HepG2 (cell line): ENCODE results near the gene TEFM.

Experiments used
- ARNT2 ChIP-seq: sonication (generic); formaldehyde crosslinking; IDR thresholded peaks from 2 replicates; pipeline ENCODE4 v1.8.0; 2022; ENCODE audit warnings: mild to moderate bottlenecking, low read depth, missing genetic modification reagents, moderate library complexity
- CTCF ChIP-seq: sonication (generic); formaldehyde crosslinking; IDR thresholded peaks from 2 replicates; pipeline ENCODE4 v1.5.0; 2020; ENCODE audit warnings: mild to moderate bottlenecking, missing genetic modification reagents, moderate library complexity
- ETS1 ChIP-seq: sonication (generic); formaldehyde crosslinking; IDR thresholded peaks from 2 replicates; pipeline ENCODE4 v1.4.0; 2020; ENCODE audit warnings: missing genetic modification reagents
- HNRNPH1 ChIP-seq: fragments of 200-400 bp; formaldehyde crosslinking; optimal IDR thresholded peaks from 2 replicates; pipeline ENCODE3; 2017; ENCODE audit warnings: mild to moderate bottlenecking, low read depth, low read length
- KLF15 ChIP-seq: sonication (generic); formaldehyde crosslinking; IDR thresholded peaks from 2 replicates; pipeline ENCODE4 v1.8.1; 2023; ENCODE audit warnings: borderline replicate concordance, mild to moderate bottlenecking, inconsistent platforms, missing genetic modification reagents, mixed read lengths
- MAFK ChIP-seq, 2 experiments: IDR thresholded peaks in 1 of 2; conservative IDR thresholded peaks in 1 of 2; 2 replicates each; pipeline ENCODE4 v1.6.1; 2011; ENCODE audit warnings: improper control_type of control experiment in 2 of 2, low read length in 2 of 2
- NFE2L1 ChIP-seq: sonication (generic); formaldehyde crosslinking; IDR thresholded peaks from 2 replicates; pipeline ENCODE4 v1.4.0; 2020; ENCODE audit warnings: missing genetic modification reagents, mild to moderate bottlenecking, borderline replicate concordance
- NFKB2 ChIP-seq: sonication (generic); formaldehyde crosslinking; IDR thresholded peaks from 2 replicates; pipeline ENCODE4 v1.4.0; 2020; ENCODE audit warnings: missing genetic modification reagents, borderline replicate concordance
- NR3C1 ChIP-seq: sonication (generic); formaldehyde crosslinking; IDR thresholded peaks from 2 replicates; pipeline ENCODE4 v1.4.0; 2020; ENCODE audit warnings: missing genetic modification reagents
- POLR2AphosphoS5 ChIP-seq: IDR thresholded peaks from 2 replicates; pipeline ENCODE4 v1.6.1; 2012; ENCODE audit warnings: low read depth, low read length
- ZNF431 ChIP-seq: sonication (generic); formaldehyde crosslinking; IDR thresholded peaks from 2 replicates; pipeline ENCODE4 v1.9.0; 2022; ENCODE audit warnings: missing genetic modification reagents, low read depth, mild to moderate bottlenecking, borderline replicate concordance
- ZNF615 ChIP-seq: sonication (generic); formaldehyde crosslinking; IDR thresholded peaks from 2 replicates; pipeline ENCODE4 v1.5.0; 2020; ENCODE audit warnings: mild to moderate bottlenecking, missing genetic modification reagents, borderline replicate concordance
- TF ChIP-seq, protein P1 (sequence below), 2 experiments: IDR thresholded peaks; 2 replicates each; pipeline ENCODE4 v1.6.1; 2011 to 2012; ENCODE audit warnings: low read length in 2 of 2, borderline replicate concordance in 1 of 2, low read depth in 1 of 2, mild to moderate bottlenecking in 1 of 2, moderate library complexity in 1 of 2

GRCh38 chr17:30933966-30934365 is 27.9 kb upstream of the TEFM start:
- no peak for TF ChIP-seq NR3C1
- TF ChIP-seq POLR2AphosphoS5: no peak
- TF ChIP-seq, protein P1, sequence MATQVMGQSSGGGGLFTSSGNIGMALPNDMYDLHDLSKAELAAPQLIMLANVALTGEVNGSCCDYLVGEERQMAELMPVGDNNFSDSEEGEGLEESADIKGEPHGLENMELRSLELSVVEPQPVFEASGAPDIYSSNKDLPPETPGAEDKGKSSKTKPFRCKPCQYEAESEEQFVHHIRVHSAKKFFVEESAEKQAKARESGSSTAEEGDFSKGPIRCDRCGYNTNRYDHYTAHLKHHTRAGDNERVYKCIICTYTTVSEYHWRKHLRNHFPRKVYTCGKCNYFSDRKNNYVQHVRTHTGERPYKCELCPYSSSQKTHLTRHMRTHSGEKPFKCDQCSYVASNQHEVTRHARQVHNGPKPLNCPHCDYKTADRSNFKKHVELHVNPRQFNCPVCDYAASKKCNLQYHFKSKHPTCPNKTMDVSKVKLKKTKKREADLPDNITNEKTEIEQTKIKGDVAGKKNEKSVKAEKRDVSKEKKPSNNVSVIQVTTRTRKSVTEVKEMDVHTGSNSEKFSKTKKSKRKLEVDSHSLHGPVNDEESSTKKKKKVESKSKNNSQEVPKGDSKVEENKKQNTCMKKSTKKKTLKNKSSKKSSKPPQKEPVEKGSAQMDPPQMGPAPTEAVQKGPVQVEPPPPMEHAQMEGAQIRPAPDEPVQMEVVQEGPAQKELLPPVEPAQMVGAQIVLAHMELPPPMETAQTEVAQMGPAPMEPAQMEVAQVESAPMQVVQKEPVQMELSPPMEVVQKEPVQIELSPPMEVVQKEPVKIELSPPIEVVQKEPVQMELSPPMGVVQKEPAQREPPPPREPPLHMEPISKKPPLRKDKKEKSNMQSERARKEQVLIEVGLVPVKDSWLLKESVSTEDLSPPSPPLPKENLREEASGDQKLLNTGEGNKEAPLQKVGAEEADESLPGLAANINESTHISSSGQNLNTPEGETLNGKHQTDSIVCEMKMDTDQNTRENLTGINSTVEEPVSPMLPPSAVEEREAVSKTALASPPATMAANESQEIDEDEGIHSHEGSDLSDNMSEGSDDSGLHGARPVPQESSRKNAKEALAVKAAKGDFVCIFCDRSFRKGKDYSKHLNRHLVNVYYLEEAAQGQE (IDR thresholded peaks at IDR 0.05; ENCODE audit: borderline replicate concordance in 1 of 2, low read depth in 1 of 2, low read length in 2 of 2): no peak
- TF ChIP-seq NFE2L1 (CRISPR knock-in tag): no peak
- no peak for TF ChIP-seq HNRNPH1
- no peak for TF ChIP-seq NFKB2 (CRISPR knock-in tag)
- TF ChIP-seq KLF15 (CRISPR knock-in tag): no peak
- no peak for TF ChIP-seq ARNT2
- TF ChIP-seq CTCF: no peak
- TF ChIP-seq MAFK (conservative IDR thresholded peaks at IDR 0.05 in 1 of 2, IDR thresholded peaks at IDR 0.05 in 1 of 2; ENCODE audit: low read length in 2 of 2): no peak
- TF ChIP-seq ETS1 (CRISPR knock-in tag): no peak
- no peak for TF ChIP-seq ZNF431 (CRISPR knock-in tag)
- no peak for TF ChIP-seq ZNF615 (CRISPR knock-in tag)
